GM12878 (cell line): ENCODE measurements around the gene DDX53. TPM values are rescaled to one million over a fixed set of nuclear protein-coding genes. Genes with fewer than 3 reads are reported as not detected.

ENCODE experiments used
- ATAC-seq: fragments of 200-7000 bp; cut with Tn5 transposase; 3 replicates; pipeline ENCODE4 v1.9.1; 2020; ENCODE audit warnings: mild to moderate bottlenecking, moderate library complexity
- BruUV-seq: library from RNA; stranded (reverse); fragments of 400-500 nt; replicated peaks from 2 replicates; lab custom pipeline; 2021; lab: Mats Ljungman, UMichigan
- CTCF ChIA-PET: fragments of 300-600 bp; sonication (Branson Sonifier 250); formaldehyde crosslinking; extraction: SDS; loops from one replicate; lab custom pipeline; 2021; ENCODE audit warnings: inconsistent platforms; lab: Yijun Ruan, JAX
- POLR2A ChIA-PET: fragments of 350-600 bp; formaldehyde crosslinking; extraction: SDS; loops from one replicate; lab custom pipeline; 2021; ENCODE audit warnings: inconsistent platforms; lab: Charles Lee
- RAD21 ChIA-PET: fragments of 300-600 bp; sonication (Branson Sonifier 250); formaldehyde crosslinking; loops from one replicate; lab custom pipeline; 2023; ENCODE audit warnings: antibody characterized with exemption; ENCODE audit not compliant: unreplicated experiment; lab: Charles Lee
- SMC1A ChIA-PET: fragments of 300-600 bp; sonication (Branson Sonifier 250); formaldehyde crosslinking; loops from one replicate; lab custom pipeline; 2023; ENCODE audit not compliant: unreplicated experiment, uncharacterized antibody; lab: Charles Lee
- DNase-seq: peaks from one replicate; pipeline ENCODE4 v3.0.0-alpha.2; 2011; ENCODE audit warnings: low read depth, low spot score
- FAIRE-seq: peaks from 3 replicates; lab custom pipeline; 2011; peaks lifted over from hg19 to GRCh38; lab: Jason Lieb, UNC
- H2AFZ ChIP-seq: 2 replicates; pipeline ENCODE4 v1.6.0; 2011; ENCODE audit warnings: low read depth, low read length, control low read depth; ENCODE audit not compliant: control insufficient read depth
- H3K27ac ChIP-seq: 2 replicates; pipeline ENCODE4 v1.5.1; 2011; ENCODE audit warnings: control low read depth; ENCODE audit not compliant: control insufficient read depth, insufficient read depth
- H3K27me3 ChIP-seq, 2 experiments: replicated peaks in 1 of 2; 2 replicates each; pipeline versions ENCODE4 v1.6.0 to v1.6.1; 2011; ENCODE audit warnings: low read length in 1 of 2; ENCODE audit not compliant: control insufficient read depth in 2 of 2, insufficient read depth in 2 of 2
- H3K36me3 ChIP-seq, 2 experiments: 2 replicates each; pipeline ENCODE4 v1.5.1; 2011; ENCODE audit warnings: low read length in 1 of 2; ENCODE audit not compliant: control insufficient read depth in 2 of 2, insufficient read depth in 2 of 2
- H3K4me1 ChIP-seq: 2 replicates; pipeline ENCODE4 v1.6.1; 2011; ENCODE audit warnings: mild to moderate bottlenecking, low read length, moderate library complexity, mixed read lengths; ENCODE audit not compliant: control insufficient read depth, insufficient read depth
- H3K4me2 ChIP-seq: 2 replicates; pipeline ENCODE4 v1.6.0; 2011; ENCODE audit warnings: control low read depth; ENCODE audit not compliant: control insufficient read depth, insufficient read depth
- H3K4me3 ChIP-seq: fragments of 200-600 bp; sonication (generic); 2 replicates; pipeline ENCODE4 v1.5.1; 2016
- H3K79me2 ChIP-seq: 2 replicates; pipeline ENCODE4 v1.6.0; 2011; ENCODE audit warnings: low read length; ENCODE audit not compliant: control insufficient read depth, insufficient read depth
- H3K9ac ChIP-seq: 2 replicates; pipeline ENCODE4 v1.8.0; 2011; ENCODE audit warnings: low read length, control low read depth, mixed read lengths; ENCODE audit not compliant: control insufficient read depth, insufficient read depth
- H3K9me3 ChIP-seq: replicated peaks from 3 replicates; pipeline ENCODE4 v1.5.1; 2011; ENCODE audit warnings: mild to moderate bottlenecking, low read length; ENCODE audit not compliant: control insufficient read depth, insufficient read depth
- H4K20me1 ChIP-seq: 2 replicates; pipeline ENCODE4 v1.6.0; 2011; ENCODE audit not compliant: control insufficient read depth, insufficient read depth
- BACH1 ChIP-seq: fragments of 450-650 bp; IDR thresholded peaks from 2 replicates; pipeline ENCODE4 v1.6.1; 2017; ENCODE audit warnings: mild to moderate bottlenecking, borderline replicate concordance
- CHD1 ChIP-seq: IDR thresholded peaks from 2 replicates; pipeline ENCODE4 v1.6.1; 2012; ENCODE audit warnings: low read depth, low read length, improper control_type of control experiment
- FOXM1 ChIP-seq: IDR thresholded peaks from 2 replicates; pipeline ENCODE4 v1.6.1; 2012; ENCODE audit warnings: low read depth, mild to moderate bottlenecking, inconsistent platforms, low read length, moderate library complexity
- MEF2B ChIP-seq: fragments of 450-650 bp; IDR thresholded peaks from 2 replicates; pipeline ENCODE4 v1.6.1; 2018; ENCODE audit warnings: mild to moderate bottlenecking, moderate library complexity; ENCODE audit not compliant: partially characterized antibody, poor library complexity, severe bottlenecking
- RCOR1 ChIP-seq: conservative IDR thresholded peaks from 2 replicates; pipeline ENCODE4 v1.6.1; 2012; ENCODE audit warnings: low read depth, low read length, improper control_type of control experiment
- TBL1XR1 ChIP-seq: IDR thresholded peaks from 2 replicates; pipeline ENCODE4 v1.6.1; 2012; ENCODE audit warnings: low read depth, low read length, improper control_type of control experiment
- TCF12 ChIP-seq: IDR thresholded peaks from 2 replicates; pipeline ENCODE4 v1.6.1; 2011; ENCODE audit warnings: low read depth, mild to moderate bottlenecking, low read length
- USF2 ChIP-seq: IDR thresholded peaks from 2 replicates; pipeline ENCODE4 v1.6.1; 2011; ENCODE audit warnings: low read depth, low read length, improper control_type of control experiment, borderline replicate concordance
- ZNF24 ChIP-seq: fragments of 450-650 bp; IDR thresholded peaks from 2 replicates; pipeline ENCODE4 v1.6.1; 2017; ENCODE audit warnings: antibody characterized with exemption, mild to moderate bottlenecking
- WGBS: methylation state at CpG from one replicate; pipeline ENCODE4 v1.1.6; 2016; ENCODE audit warnings: low lambda C conversion rate; ENCODE audit not compliant: insufficient replicate concordance, insufficient coverage; ENCODE audit errors: missing lambda C conversion rate; 5-methylcytosine and 5-hydroxymethylcytosine counted together
- in situ Hi-C: fragments of 300-500 bp; cut with MboI; formaldehyde crosslinking; loops from 9 replicates; pipeline ENCODE4 v1.14.3; 2018; ENCODE audit warnings: mixed read lengths
- intact Hi-C: fragments of 100-400 bp; cut with micrococcal nuclease; formaldehyde crosslinking; loops from one replicate; pipeline ENCODE4 v1.14.2; 2022; ENCODE audit not compliant: unreplicated experiment
- polyA plus RNA-seq, 11 experiments: library from polyadenylated mRNA; depleted of rRNA in 4 of 11; unstranded in 6 of 11; stranded (reverse) in 5 of 11; fragments of >200 nt; fragmentation: Nextera tagmentation in 4 of 11; fragmentation: Illumina TruSeq in 1 of 11; extraction: Ambion mirVana in 4 of 11; extraction: Trizol in 1 of 11; gene quantifications; 1 replicate in 1 of 11; 2 replicates in 10 of 11; pipeline versions ENCODE4 v1.2.1 to v1.2.3, GENCODE V29; 2011 to 2016; ENCODE audit warnings: inconsistent platforms in 2 of 11, missing spikeins in 2 of 11, low read depth in 1 of 11
- total RNA-seq, 4 experiments: library from RNA; depleted of rRNA in 3 of 4; stranded (reverse); fragments of >200 nt in 3 of 4; fragmentation: Illumina TruSeq in 1 of 4; extraction: Trizol in 1 of 4; gene quantifications; 2 replicates each; pipeline versions ENCODE4 v1.2.1 to v1.2.3, GENCODE V29; 2013 to 2021

The DDX53 gene
- total and polyA plus RNA-seq, 10 of the 15 experiments (the other 5 are each of a cell fraction or from before 2014, with no cell fraction given), result 0.12 TPM; not detected in 9

DNA sequence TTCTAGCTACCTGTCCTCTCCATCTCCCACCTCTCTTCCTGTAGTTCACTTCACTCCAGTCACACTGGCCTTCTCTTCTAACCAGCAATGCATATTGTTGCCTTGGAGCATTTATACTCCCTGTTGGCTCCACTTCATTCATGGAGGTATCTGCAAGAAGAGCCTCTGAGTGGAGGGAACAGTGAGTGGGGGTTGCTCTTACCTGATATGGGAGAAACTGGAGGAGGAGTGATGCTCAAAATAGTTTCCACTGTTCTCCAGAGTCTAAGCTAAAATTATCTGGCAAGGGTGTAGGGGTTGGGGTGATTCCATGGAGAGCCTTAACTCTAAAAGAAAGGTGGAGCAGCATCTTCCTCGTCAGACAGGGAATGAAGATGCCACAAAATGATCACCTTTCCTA lies 28.9 kb upstream of the DDX53 start:
- Histone ChIP-seq H2AFZ (no peak overlapping the region), H3K9me3 (no peaks in the 10 kb centered on the region; the same call in 2 of the 3 replicates), H3K36me3 (no peaks in the 10 kb centered on the region), H3K27me3 (no peaks in the 10 kb centered on the region), H3K79me2 (no peaks in the 10 kb centered on the region), H3K9ac (no peak overlapping the region), H3K4me2 (no peak overlapping the region), H3K27ac (no peak overlapping the region), H4K20me1 (no peaks in the 10 kb centered on the region), H3K4me1 (no peaks in the 10 kb centered on the region), H3K4me3 (no peak overlapping the region)
- DNase-seq (no peak), ATAC-seq (no peak), FAIRE-seq (no peak)
- RAD21 ChIA-PET, result no interaction called here
- TF ChIP-seq BACH1, result no peak
- no peak for TF ChIP-seq RCOR1
- POLR2A ChIA-PET, result no interaction called here
- intact Hi-C loops (no loop called here), in situ Hi-C loops (no loop called here)
- SMC1A ChIA-PET, result no interaction called here
- CTCF ChIA-PET, result no interaction called here
- BruUV-seq, result no TSS peak
- WGBS, result 0% methylated on average over 1 of the region's 1 CpG

DNA sequence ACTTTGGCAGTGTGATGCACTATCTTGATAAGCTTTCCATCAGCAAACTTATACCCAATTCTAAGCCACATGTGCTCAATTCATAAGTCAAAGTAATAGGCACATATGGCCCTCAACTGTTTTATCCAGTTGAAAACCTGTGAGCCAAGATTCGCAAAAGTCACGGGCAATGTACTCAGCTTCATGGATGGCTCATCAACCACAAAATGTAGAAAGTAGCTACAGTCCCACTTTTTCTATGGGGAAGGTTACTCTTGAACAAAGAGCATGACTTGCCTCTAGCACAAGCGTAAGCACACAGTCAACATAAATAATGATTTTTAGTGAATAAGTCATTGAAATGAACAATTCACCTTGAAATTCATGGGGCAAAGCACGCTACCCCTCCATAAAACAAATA lies 25.1 kb upstream of the DDX53 start:
- intact Hi-C loops (no loop called here), in situ Hi-C loops (no loop called here)
- Histone ChIP-seq H3K27me3 (no peaks in the 10 kb centered on the region), H3K27ac (no peak overlapping the region), H3K9me3 (no peaks in the 10 kb centered on the region; the same call in 2 of the 3 replicates), H3K79me2 (no peaks in the 10 kb centered on the region), H2AFZ (no peak overlapping the region), H3K36me3 (no peaks in the 10 kb centered on the region), H3K4me2 (no peak overlapping the region), H3K4me1 (no peaks in the 10 kb centered on the region), H4K20me1 (no peaks in the 10 kb centered on the region), H3K4me3 (no peak overlapping the region), H3K9ac (no peak overlapping the region)
- 53% methylated on average over 4 of the region's 4 CpGs for WGBS
- ChIA-PET RAD21 (no interaction called here), CTCF (no interaction called here), SMC1A (no interaction called here), POLR2A (no interaction called here)
- no TSS peak for BruUV-seq
- FAIRE-seq (no peak), DNase-seq (no peak), ATAC-seq (no peak)
- TF ChIP-seq TCF12 (no peak), FOXM1 (no peak), CHD1 (no peak), TBL1XR1 (no peak), MEF2B (no peak), USF2 (no peak), ZNF24 (no peak)
